ENCODE data around the gene TACSTD2. TPM values are rescaled to one million over a fixed set of nuclear protein-coding genes. Genes with fewer than 3 reads are reported as not detected.

The TACSTD2 gene
- total RNA-seq, 1 donor from 2014 or later, result not detected

DNA sequence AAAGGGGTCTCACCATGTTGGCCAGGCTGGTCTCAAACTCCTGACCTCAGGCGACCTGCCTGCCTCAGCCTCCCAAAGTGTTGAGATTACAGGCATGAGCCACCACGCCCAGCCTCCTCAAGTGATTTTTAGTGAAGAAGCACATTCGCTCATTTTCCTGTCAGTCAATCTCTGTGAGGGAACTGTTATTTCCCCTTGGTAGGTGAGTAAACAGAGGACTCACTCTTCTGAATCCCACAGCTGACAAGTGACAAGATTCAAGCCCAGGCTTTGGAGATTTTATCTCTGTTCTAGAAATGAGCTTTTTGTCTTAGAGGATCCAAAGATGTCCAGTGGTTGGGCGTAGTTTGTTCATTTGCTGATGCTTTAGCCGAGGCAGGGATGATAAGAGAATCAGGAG lies 43.9 kb upstream of the TACSTD2 start:
- H3K4me3 Mint-ChIP-seq, result no peak overlapping the region
- no peak for ATAC-seq (ENCODE audit: low read depth)

DNA sequence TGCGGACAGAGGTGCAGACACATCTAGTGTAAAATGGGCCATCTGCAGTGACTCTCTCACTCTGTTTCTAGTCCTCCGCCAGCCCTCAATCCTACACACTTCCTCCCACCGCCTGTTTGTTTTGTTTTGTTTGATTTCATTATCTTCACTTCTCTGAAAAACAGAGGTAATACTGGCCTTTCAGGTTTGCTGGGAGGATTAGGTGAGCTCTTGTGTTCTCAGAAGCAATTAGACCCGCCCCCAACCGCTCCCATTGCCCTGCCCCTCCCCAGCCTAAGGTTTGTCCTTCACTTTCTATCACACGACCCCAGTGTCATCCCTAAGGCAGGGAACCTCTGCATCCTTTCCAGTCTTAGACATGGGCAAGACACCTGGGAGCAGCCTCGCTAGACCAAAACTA lies 43.2 kb upstream of the TACSTD2 start:
- CTCF ChIA-PET, result no interaction called here
- intact Hi-C loops (cut with micrococcal nuclease), result no loop called here
- no peak for DNase-seq
- no peaks in the 10 kb centered on the region for H3K36me3 Mint-ChIP-seq (ENCODE audit: low read depth)
- no peak for ATAC-seq (ENCODE audit: low read depth)
- H3K27ac Mint-ChIP-seq, result no peak overlapping the region
- TF ChIP-seq, protein P1, sequence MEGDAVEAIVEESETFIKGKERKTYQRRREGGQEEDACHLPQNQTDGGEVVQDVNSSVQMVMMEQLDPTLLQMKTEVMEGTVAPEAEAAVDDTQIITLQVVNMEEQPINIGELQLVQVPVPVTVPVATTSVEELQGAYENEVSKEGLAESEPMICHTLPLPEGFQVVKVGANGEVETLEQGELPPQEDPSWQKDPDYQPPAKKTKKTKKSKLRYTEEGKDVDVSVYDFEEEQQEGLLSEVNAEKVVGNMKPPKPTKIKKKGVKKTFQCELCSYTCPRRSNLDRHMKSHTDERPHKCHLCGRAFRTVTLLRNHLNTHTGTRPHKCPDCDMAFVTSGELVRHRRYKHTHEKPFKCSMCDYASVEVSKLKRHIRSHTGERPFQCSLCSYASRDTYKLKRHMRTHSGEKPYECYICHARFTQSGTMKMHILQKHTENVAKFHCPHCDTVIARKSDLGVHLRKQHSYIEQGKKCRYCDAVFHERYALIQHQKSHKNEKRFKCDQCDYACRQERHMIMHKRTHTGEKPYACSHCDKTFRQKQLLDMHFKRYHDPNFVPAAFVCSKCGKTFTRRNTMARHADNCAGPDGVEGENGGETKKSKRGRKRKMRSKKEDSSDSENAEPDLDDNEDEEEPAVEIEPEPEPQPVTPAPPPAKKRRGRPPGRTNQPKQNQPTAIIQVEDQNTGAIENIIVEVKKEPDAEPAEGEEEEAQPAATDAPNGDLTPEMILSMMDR (IDR thresholded peaks at IDR 0.05), result no peak
- POLR2A ChIA-PET, result no interaction called here
- no peak overlapping the region for H3K4me3 Mint-ChIP-seq
- H3K9me3 Mint-ChIP-seq, result no peaks in the 10 kb centered on the region
- no peaks in the 10 kb centered on the region for H3K4me1 Mint-ChIP-seq
- peaks cover 4% of the 10 kb centered on the region for H3K27me3 Mint-ChIP-seq

More for the DNA sequence above, 43.9 kb upstream of the TACSTD2 start:
- no peak overlapping the region for H3K27ac Mint-ChIP-seq
- TF ChIP-seq, protein P1 (IDR thresholded peaks at IDR 0.05), result no peak
- no peaks in the 10 kb centered on the region for H3K36me3 Mint-ChIP-seq (ENCODE audit: low read depth)
- H3K4me1 Mint-ChIP-seq, result no peaks in the 10 kb centered on the region
- POLR2A ChIA-PET, result no interaction called here
- DNase-seq, result no peak
- H3K27me3 Mint-ChIP-seq, result peaks cover 4% of the 10 kb centered on the region
- CTCF ChIA-PET, result no interaction called here
- intact Hi-C loops (cut with micrococcal nuclease), result no loop called here
- H3K9me3 Mint-ChIP-seq, result no peaks in the 10 kb centered on the region

DNA sequence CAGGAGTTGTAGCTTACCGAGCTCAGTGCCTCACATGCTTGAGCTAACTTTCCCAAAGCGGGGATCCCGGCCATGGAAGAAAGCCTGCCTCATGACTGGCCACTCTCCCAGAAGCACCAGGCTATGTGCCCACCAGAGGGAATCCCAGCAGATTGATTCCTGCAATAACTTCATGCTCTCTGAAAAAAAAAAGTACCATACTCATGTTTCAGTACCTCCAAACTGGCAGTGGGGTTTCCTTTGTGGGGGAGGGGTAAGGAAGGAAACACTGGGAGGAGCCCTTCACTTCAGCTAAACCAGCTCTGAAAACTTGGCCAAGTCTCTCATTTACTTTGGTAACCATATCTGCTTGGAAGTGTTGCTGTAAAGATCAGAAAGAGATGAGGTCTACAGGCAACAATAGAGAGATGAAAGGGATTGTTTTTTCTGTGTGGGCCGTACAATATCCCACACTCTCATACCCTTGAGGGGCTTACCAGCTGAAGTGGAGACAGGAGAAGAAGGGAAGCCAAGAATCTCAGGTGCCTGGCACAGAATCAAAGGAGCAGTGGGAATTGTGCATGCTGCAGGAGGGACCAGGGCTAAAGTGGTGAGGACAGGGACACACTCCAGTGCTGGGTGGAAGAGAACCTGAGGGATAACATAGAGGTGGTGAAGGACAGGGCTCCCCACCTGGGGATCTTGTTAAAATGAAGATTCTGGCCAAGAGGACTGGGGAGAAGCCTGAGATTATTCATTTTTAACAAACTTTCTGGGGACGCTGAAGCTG lies 42.4 kb upstream of the TACSTD2 start:
- H3K27ac Mint-ChIP-seq, result no peak overlapping the region
- no peak for DNase-seq
- peaks cover 4% of the 10 kb centered on the region for H3K27me3 Mint-ChIP-seq
- TF ChIP-seq, protein P1 (IDR thresholded peaks at IDR 0.05), result no peak
- intact Hi-C loops (cut with micrococcal nuclease), result no loop called here
- ChIA-PET CTCF (no interaction called here), POLR2A (no interaction called here)
- H3K9me3 Mint-ChIP-seq, result no peaks in the 10 kb centered on the region
- H3K4me1 Mint-ChIP-seq, result no peaks in the 10 kb centered on the region
- no peak overlapping the region for H3K4me3 Mint-ChIP-seq
- ATAC-seq (ENCODE audit: low read depth), result no peak
- no peaks in the 10 kb centered on the region for H3K36me3 Mint-ChIP-seq (ENCODE audit: low read depth)

DNA sequence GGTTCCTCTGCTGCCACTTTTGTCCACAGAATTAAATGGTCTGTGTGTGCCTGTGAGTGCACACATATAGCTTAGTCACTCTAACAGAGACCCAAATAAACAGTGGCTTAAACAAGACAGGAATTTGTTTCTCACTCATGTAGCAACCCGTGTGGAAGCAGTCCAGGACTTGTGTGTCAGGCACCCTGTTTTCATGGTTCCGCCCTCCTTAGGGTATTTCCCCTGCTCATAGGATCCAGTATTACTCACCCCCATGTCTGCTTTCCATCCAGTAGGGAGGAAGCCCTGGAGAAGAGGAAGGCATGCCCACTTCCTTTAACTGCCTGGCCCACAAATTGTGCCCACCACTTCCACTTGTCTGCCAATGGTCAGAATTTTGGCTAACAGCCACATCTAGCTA lies 41.3 kb upstream of the TACSTD2 start:
- ChIA-PET CTCF (no interaction called here), POLR2A (no interaction called here)
- ATAC-seq (ENCODE audit: low read depth), result no peak
- TF ChIP-seq, protein P1 (IDR thresholded peaks at IDR 0.05), result no peak
- DNase-seq, result no peak
- intact Hi-C loops (cut with micrococcal nuclease), result no loop called here
- Mint-ChIP-seq H3K4me3 (no peak overlapping the region), H3K36me3 (ENCODE audit: low read depth) (no peaks in the 10 kb centered on the region), H3K9me3 (no peaks in the 10 kb centered on the region), H3K27ac (no peak overlapping the region), H3K4me1 (no peaks in the 10 kb centered on the region), H3K27me3 (peaks cover 4% of the 10 kb centered on the region)

DNA sequence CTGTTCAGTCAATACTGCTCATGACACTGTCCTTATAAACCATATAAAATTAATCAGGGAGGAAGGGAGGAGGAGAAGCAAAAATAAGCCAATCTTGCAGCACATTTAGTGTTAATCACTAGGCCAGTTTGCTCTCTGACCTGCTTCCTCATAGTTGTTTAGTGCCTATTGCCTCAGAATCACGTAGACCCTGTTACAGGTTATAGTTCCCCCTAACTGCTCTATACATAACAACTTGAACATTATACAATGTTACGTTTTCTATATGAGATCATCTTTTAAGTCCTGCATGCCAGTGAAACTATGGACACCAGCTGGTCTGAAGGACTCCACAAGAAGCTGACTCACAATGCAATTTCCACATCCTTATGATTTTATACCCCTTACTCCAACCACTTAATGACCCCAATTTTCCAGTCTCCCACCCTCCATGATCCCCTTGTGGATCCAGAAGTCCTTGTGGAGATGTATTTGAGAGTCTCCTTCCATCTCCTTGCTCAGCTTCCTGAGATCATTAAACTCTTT lies 34.9 kb upstream of the TACSTD2 start:
- ChIA-PET CTCF (no interaction called here), POLR2A (no interaction called here)
- Mint-ChIP-seq H3K36me3 (ENCODE audit: low read depth) (no peaks in the 10 kb centered on the region), H3K4me1 (no peaks in the 10 kb centered on the region), H3K4me3 (no peak overlapping the region), H3K9me3 (no peaks in the 10 kb centered on the region), H3K27me3 (peaks cover 13% of the 10 kb centered on the region), H3K27ac (no peak overlapping the region)
- DNase-seq (no peak), ATAC-seq (ENCODE audit: low read depth) (no peak)
- TF ChIP-seq, protein P1 (IDR thresholded peaks at IDR 0.05), result no peak
- intact Hi-C loops (cut with micrococcal nuclease), result no loop called here
